HG03378 (cell line): ENCODE data around the gene SDC1.

Experiments used
- ATAC-seq: cut with Tn5 transposase; IDR thresholded peaks from one replicate; pipeline ENCODE4 v1.9.1; 2021; ENCODE audit warnings: mild to moderate bottlenecking, moderate library complexity; ENCODE audit not compliant: unreplicated experiment

The SDC1 gene

GRCh38 chr2:20173496-20174402 is 51.2 kb downstream of the SDC1 start:
- ATAC-seq, result no peak

GRCh38 chr2:20173064-20173463 is 51.9 kb downstream of the SDC1 start:
- ATAC-seq, result no peak

- no peak for ATAC-seq
These were observed 52.5 kb downstream of the SDC1 start for GRCh38 chr2:20172273-20173055.

- no peak for ATAC-seq
These were observed 53.4 kb downstream of the SDC1 start for GRCh38 chr2:20171445-20171977.

- ATAC-seq, result no peak
These were observed 54.2 kb downstream of the SDC1 start for GRCh38 chr2:20170704-20171250.

- ATAC-seq, result no peak
These were observed 54.9 kb downstream of the SDC1 start for GRCh38 chr2:20169796-20170703.

- no peak for ATAC-seq
These were observed 55.9 kb downstream of the SDC1 start for GRCh38 chr2:20168727-20169696.

- no peak for ATAC-seq
These were observed 56.7 kb downstream of the SDC1 start for GRCh38 chr2:20168048-20168726.

- no peak for ATAC-seq
These were observed 57.6 kb downstream of the SDC1 start for GRCh38 chr2:20167356-20167755.

- ATAC-seq, result no peak
These were observed 59.0 kb downstream of the SDC1 start for GRCh38 chr2:20165677-20166509.

GRCh38 chr2:20164734-20165478 is 60.0 kb downstream of the SDC1 start:
- no peak for ATAC-seq

GRCh38 chr2:20164061-20164733 is 60.7 kb downstream of the SDC1 start:
- ATAC-seq, result no peak

- no peak for ATAC-seq
These were observed 65.4 kb downstream of the SDC1 start for GRCh38 chr2:20159411-20160070.

GRCh38 chr2:20157193-20157891 is 67.6 kb downstream of the SDC1 start:
- no peak for ATAC-seq

- no peak for ATAC-seq
These were observed 68.1 kb downstream of the SDC1 start for GRCh38 chr2:20156836-20157192.
